ENCODE results near the gene HDX.
"Not testable (repeated sequence)": the region's sequence is repeated elsewhere in the genome, so short reads cannot be mapped to it uniquely, and the experiment has no call there.

The HDX gene

GRCh38 chrX:84339507-84340364 lies 162.5 kb downstream of the HDX start:
- DNase-seq (ENCODE audit: low read depth), result no peak

- no peak for DNase-seq (ENCODE audit: low read depth)
These were observed 165.6 kb downstream of the HDX start for GRCh38 chrX:84336646-84337045.

GRCh38 chrX:84335121-84335520 lies 167.1 kb downstream of the HDX start:
- DNase-seq (ENCODE audit: low read depth), result no peak

GRCh38 chrX:84322083-84322827 lies 180.0 kb downstream of the HDX start:
- no peak for DNase-seq (ENCODE audit: low read depth)

GRCh38 chrX:84320614-84321013 lies 181.6 kb downstream of the HDX start:
- no peak for DNase-seq (ENCODE audit: low read depth)

GRCh38 chrX:84320023-84320422 lies 182.2 kb downstream of the HDX start:
- no peak for DNase-seq (ENCODE audit: low read depth)

- DNase-seq (ENCODE audit: low read depth), result no peak
These were observed 183.6 kb downstream of the HDX start for GRCh38 chrX:84318661-84319060.

- DNase-seq (ENCODE audit: low read depth), result not testable (repeated sequence)
These were observed 186.3 kb downstream of the HDX start for GRCh38 chrX:84315946-84316345.

All from activated gamma-delta T cell treated with anti-CD3 and anti-CD28 coated beads, Interleukin-2, amount 50 U/mL, for 16 hours (primary cell).